Right lobe of liver (tissue), 6 donors: ENCODE results near the gene BLTP3A. TPM values are rescaled to one million over a fixed set of nuclear protein-coding genes. Genes with fewer than 3 reads are reported as not detected.
"Not testable (repeated sequence)": the region's sequence is repeated elsewhere in the genome, so short reads cannot be mapped to it uniquely, and the experiment has no call there.

ENCODE experiments used
- ATAC-seq, 4 donors: fragments of 200-7000 bp; cut with Tn5 transposase; one replicate each; pipeline ENCODE4 v1.9.1; 2020; ENCODE audit warnings: mild to moderate bottlenecking in 4 of 4, moderate library complexity in 4 of 4
- DNase-seq, 3 donors: peaks; one replicate each; pipeline ENCODE4 v3.0.0-alpha.2; 2020
- H3K27ac ChIP-seq, 3 donors: fragments of 200-600 bp; one replicate each; pipeline ENCODE4 v1.8.0; 2022
- H3K27me3 ChIP-seq, 2 donors: fragments of 200-600 bp; one replicate each; pipeline ENCODE4 v1.8.0; 2022
- H3K36me3 ChIP-seq, 4 donors: fragments of 200-600 bp; sonication (generic) in 1 of 4; one replicate each; pipeline versions ENCODE4 v1.5.1 to v1.8.0; 2017 to 2022; ENCODE audit warnings: control low read depth in 1 of 4
- H3K4me1 ChIP-seq, 4 donors: fragments of 200-600 bp; sonication (generic) in 1 of 4; one replicate each; pipeline versions ENCODE4 v1.5.1 to v1.8.0; 2017 to 2022; ENCODE audit warnings: control low read depth in 1 of 4
- H3K4me3 ChIP-seq, 3 donors: fragments of 200-600 bp; one replicate each; pipeline ENCODE4 v1.8.0; 2022
- H3K9me3 ChIP-seq, 4 donors: fragments of 200-600 bp; sonication (generic) in 1 of 4; one replicate each; pipeline versions ENCODE4 v1.5.1 to v1.8.0; 2017 to 2022; ENCODE audit warnings: control low read depth in 1 of 4
- CTCF ChIP-seq, 4 donors: fragments of 200-600 bp in 3 of 4; fragments of 450-650 bp in 1 of 4; IDR thresholded peaks; one replicate each; pipeline versions ENCODE4 v1.5.1 to v1.8.0; 2016 to 2022; ENCODE audit warnings: antibody characterized with exemption in 4 of 4, mild to moderate bottlenecking in 2 of 4
- POLR2A ChIP-seq: fragments of 450-650 bp; IDR thresholded peaks from one replicate; pipeline ENCODE4 v1.6.1; 2017; ENCODE audit warnings: antibody characterized with exemption, mild to moderate bottlenecking
- WGBS: methylation state at CpG from one replicate; pipeline ENCODE4 v1.1.6; 2018; ENCODE audit warnings: low coverage, low lambda C conversion rate; ENCODE audit not compliant: insufficient coverage; ENCODE audit errors: missing lambda C conversion rate; 5-methylcytosine and 5-hydroxymethylcytosine counted together
- intact Hi-C, 2 donors: fragments of 100-400 bp; cut with DNase I; formaldehyde crosslinking; loops; one replicate each; pipeline versions ENCODE4 v1.11.2 to v1.14.1; 2022
- total RNA-seq, 6 experiments: library from RNA; depleted of rRNA in 2 of 6; stranded (reverse); fragments of >200 nt in 2 of 6; fragmentation: NEBNext Ultra II Directional in 3 of 6; extraction: Animal tissue kit (Norgen Biotek cat#: 25700) in 3 of 6; gene quantifications; one replicate each; pipeline versions ENCODE4 v1.1.0 to v1.2.4, GENCODE V29; 2016 to 2023
- donor health status: DM: no; HTN: yes; CAD: no.
- donor health status: DM: no; HTN: no; CAD: no.
- donor health status: DM: no; HTN: no; CAD: no.
- donor health status: DM: no; HTN: yes; CAD: no.
- donor health status: DM: no; HTN: yes; CAD: no.

Gene BLTP3A
- total RNA-seq, 6 experiments from 2014 or later: 5.1 to 9.2 (median 7.8) TPM

GRCh38 chr6:34757687-34758274, 34.1 kb upstream of the BLTP3A start:
- TF ChIP-seq POLR2A (no peak), CTCF (IDR thresholded peaks at IDR 0.05) (no peak)
- 6% methylated on average over 10 of the region's 11 CpGs for WGBS
- ATAC-seq (no peak), DNase-seq (no peak)
- no peaks in the 10 kb centered on the region for H3K9me3 ChIP-seq
- H3K36me3 ChIP-seq: peaks cover 0 to 18% (median 2%) of the 10 kb centered on the region in 4 donors
- H3K27me3 ChIP-seq: no peaks in the 10 kb centered on the region
- peaks cover 0 to 8% (median 3%) of the 10 kb centered on the region in 4 donors for H3K4me1 ChIP-seq
- peak overlapping the region; percentile 58 to 79 (median 71) for H3K4me3 ChIP-seq
- intact Hi-C loops: no loop called here
- H3K27ac ChIP-seq: peak overlapping the region; percentile 89 to 95 (median 91)

GRCh38 chr6:34760108-34760507, 31.8 kb upstream of the BLTP3A start:
- no peak for TF ChIP-seq POLR2A
- TF ChIP-seq CTCF (IDR thresholded peaks at IDR 0.05): no peak
- H3K9me3 ChIP-seq: no peaks in the 10 kb centered on the region
- ATAC-seq: no peak
- H3K36me3 ChIP-seq: peaks cover 0 to 32% (median 7%) of the 10 kb centered on the region in 4 donors
- H3K4me1 ChIP-seq: peaks cover 0 to 8% (median 3%) of the 10 kb centered on the region in 4 donors
- H3K4me3 ChIP-seq: no peak overlapping the region
- 98% methylated on average over 3 of the region's 8 CpGs for WGBS
- intact Hi-C loops: no loop called here
- no peak for DNase-seq
- no peaks in the 10 kb centered on the region for H3K27me3 ChIP-seq
- H3K27ac ChIP-seq: no peak overlapping the region

DNA sequence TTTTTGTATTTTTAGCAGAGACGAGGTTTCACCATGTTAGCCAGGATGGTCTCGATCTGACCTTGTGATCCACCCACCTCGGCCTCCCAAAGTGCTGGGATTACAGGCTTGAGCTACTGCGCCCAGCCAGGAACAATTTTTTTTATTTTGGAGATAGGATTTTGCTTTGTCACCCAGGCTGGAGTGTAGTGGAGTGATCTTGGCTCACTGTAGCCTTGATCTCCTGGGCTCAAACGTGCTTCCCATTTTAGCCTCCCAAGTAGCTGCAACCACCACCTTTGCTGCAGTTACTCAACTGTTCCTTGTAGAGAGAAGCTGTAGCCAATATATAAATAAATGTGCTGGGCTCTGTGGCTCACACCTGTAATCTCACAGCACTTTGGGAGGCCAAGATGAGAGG, 30.2 kb upstream of the BLTP3A start:
- H3K4me3 ChIP-seq, H3K4me1 ChIP-seq, intact Hi-C loops, H3K27me3 ChIP-seq, DNase-seq, H3K27ac ChIP-seq, ATAC-seq, H3K9me3 ChIP-seq: not testable (repeated sequence)
- H3K36me3 ChIP-seq: peaks cover 0 to 48% (median 14%) of the 10 kb centered on the region in 4 donors
- 94% methylated on average over 5 of the region's 5 CpGs for WGBS

DNA sequence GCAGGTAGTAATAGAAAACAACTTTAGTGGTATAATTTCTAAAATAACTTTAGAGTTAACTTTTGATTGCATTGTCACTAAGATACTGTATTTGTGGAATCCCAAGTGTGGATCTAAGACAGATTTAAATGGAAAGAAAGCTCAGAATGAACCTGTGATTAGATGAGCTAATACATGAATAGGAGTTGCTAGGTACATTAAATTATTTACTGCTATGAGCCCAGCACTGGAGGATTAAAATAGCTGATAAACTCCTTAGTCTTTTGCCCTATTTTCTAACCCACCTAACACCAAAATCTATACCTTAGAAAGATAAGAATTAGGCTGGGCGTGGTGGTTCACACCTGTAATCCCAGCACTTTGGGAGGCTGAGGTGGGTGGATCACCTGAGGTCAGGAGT, 23.7 kb upstream of the BLTP3A start:
- DNase-seq: no peak
- WGBS: 73% methylated on average over 1 of the region's 1 CpG
- ATAC-seq: no peak
- Histone ChIP-seq H3K4me3 (no peak overlapping the region), H3K27ac (no peak overlapping the region), H3K36me3 (peaks cover 0 to 90% (median 35%) of the 10 kb centered on the region in 4 donors), H3K4me1 (no peaks in the 10 kb centered on the region), H3K9me3 (no peaks in the 10 kb centered on the region), H3K27me3 (no peaks in the 10 kb centered on the region)
- intact Hi-C loops: no loop called here
- TF ChIP-seq POLR2A: no peak
- TF ChIP-seq CTCF (IDR thresholded peaks at IDR 0.05): no peak

- ATAC-seq: no peak
- Histone ChIP-seq H3K27ac (no peak overlapping the region), H3K4me1 (no peaks in the 10 kb centered on the region), H3K4me3 (no peak overlapping the region), H3K36me3 (peaks cover 0 to 74% (median 28%) of the 10 kb centered on the region in 4 donors), H3K27me3 (no peaks in the 10 kb centered on the region), H3K9me3 (no peaks in the 10 kb centered on the region)
- 88% methylated on average over 1 of the region's 1 CpG for WGBS
- no peak for TF ChIP-seq CTCF (IDR thresholded peaks at IDR 0.05)
- TF ChIP-seq POLR2A: no peak
- intact Hi-C loops: no loop called here
- DNase-seq: no peak
These were observed 20.2 kb upstream of the BLTP3A start for GRCh38 chr6:34771727-34772126.
